Transverse colon (tissue), 4 donors: ENCODE measurements around the gene CARMIL3.

Experiments
- EP300 ChIP-seq: sonication (generic); formaldehyde crosslinking; IDR thresholded peaks from one replicate; pipeline ENCODE4 v1.6.1; 2017; ENCODE audit warnings: antibody characterized with exemption, low read depth
- POLR2A ChIP-seq: fragments of 450-650 bp; IDR thresholded peaks from one replicate; pipeline ENCODE4 v1.6.1; 2016; ENCODE audit warnings: antibody characterized with exemption, mild to moderate bottlenecking, moderate library complexity
- POLR2AphosphoS5 ChIP-seq, 3 donors: sonication (generic); formaldehyde crosslinking; IDR thresholded peaks; one replicate each; pipeline ENCODE4 v1.6.1; 2016; ENCODE audit warnings: antibody characterized with exemption in 3 of 3
- TF ChIP-seq, protein P1 (sequence below), 5 experiments: fragments of 200-600 bp in 3 of 5; fragments of 450-650 bp in 2 of 5; sonication (generic) in 3 of 5; IDR thresholded peaks; 1 replicate in 2 of 5; 2 replicates in 3 of 5; pipeline ENCODE4 v1.5.1; 2016 to 2017; ENCODE audit warnings: antibody characterized with exemption in 5 of 5, inconsistent platforms in 3 of 5, mild to moderate bottlenecking in 2 of 5, moderate library complexity in 1 of 5

- TF ChIP-seq, protein P1, sequence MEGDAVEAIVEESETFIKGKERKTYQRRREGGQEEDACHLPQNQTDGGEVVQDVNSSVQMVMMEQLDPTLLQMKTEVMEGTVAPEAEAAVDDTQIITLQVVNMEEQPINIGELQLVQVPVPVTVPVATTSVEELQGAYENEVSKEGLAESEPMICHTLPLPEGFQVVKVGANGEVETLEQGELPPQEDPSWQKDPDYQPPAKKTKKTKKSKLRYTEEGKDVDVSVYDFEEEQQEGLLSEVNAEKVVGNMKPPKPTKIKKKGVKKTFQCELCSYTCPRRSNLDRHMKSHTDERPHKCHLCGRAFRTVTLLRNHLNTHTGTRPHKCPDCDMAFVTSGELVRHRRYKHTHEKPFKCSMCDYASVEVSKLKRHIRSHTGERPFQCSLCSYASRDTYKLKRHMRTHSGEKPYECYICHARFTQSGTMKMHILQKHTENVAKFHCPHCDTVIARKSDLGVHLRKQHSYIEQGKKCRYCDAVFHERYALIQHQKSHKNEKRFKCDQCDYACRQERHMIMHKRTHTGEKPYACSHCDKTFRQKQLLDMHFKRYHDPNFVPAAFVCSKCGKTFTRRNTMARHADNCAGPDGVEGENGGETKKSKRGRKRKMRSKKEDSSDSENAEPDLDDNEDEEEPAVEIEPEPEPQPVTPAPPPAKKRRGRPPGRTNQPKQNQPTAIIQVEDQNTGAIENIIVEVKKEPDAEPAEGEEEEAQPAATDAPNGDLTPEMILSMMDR (IDR thresholded peaks at IDR 0.05): no peak
- TF ChIP-seq POLR2A (no peak), EP300 (no peak), POLR2AphosphoS5 (IDR thresholded peaks at IDR 0.05) (no peak)
Measured at GRCh38 chr14:24060443-24060842, 8.6 kb downstream of the CARMIL3 start.
